Vagina (tissue), 2 donors: ENCODE measurements around the gene RNF10. TPM values are rescaled to one million over a fixed set of nuclear protein-coding genes. Genes with fewer than 3 reads are reported as not detected.

Experiments
- DNase-seq, 2 donors: peaks; one replicate each; pipeline ENCODE4 v3.0.0-alpha.2; 2017; ENCODE audit errors: extremely low spot score in 2 of 2
- H3K27ac ChIP-seq: fragments of 200-600 bp; sonication (generic); one replicate; pipeline ENCODE4 v1.5.1; 2019
- H3K27me3 ChIP-seq: fragments of 200-600 bp; sonication (generic); one replicate; pipeline ENCODE4 v1.5.1; 2019
- H3K36me3 ChIP-seq, 2 donors: fragments of 200-600 bp; sonication (generic); one replicate each; pipeline ENCODE4 v1.5.1; 2017 to 2019
- H3K4me1 ChIP-seq: fragments of 200-600 bp; sonication (generic); one replicate; pipeline ENCODE4 v1.5.1; 2019
- H3K4me3 ChIP-seq, 2 donors: fragments of 200-600 bp; sonication (generic); 1 replicate in 1 of 2; 2 replicates in 1 of 2; pipeline ENCODE4 v1.5.1; 2016 to 2019
- H3K9me3 ChIP-seq: fragments of 200-600 bp; sonication (generic); one replicate; pipeline ENCODE4 v1.5.1; 2019
- POLR2A ChIP-seq, 2 donors: fragments of 450-650 bp; IDR thresholded peaks; one replicate each; pipeline ENCODE4 v1.6.1; 2017; ENCODE audit warnings: antibody characterized with exemption in 2 of 2, mild to moderate bottlenecking in 2 of 2, moderate library complexity in 2 of 2
- POLR2AphosphoS5 ChIP-seq, 2 donors: sonication (generic); formaldehyde crosslinking; IDR thresholded peaks; one replicate each; pipeline ENCODE4 v1.9.0; 2017; ENCODE audit warnings: antibody characterized with exemption in 2 of 2, mild to moderate bottlenecking in 2 of 2, low read depth in 1 of 2; ENCODE audit not compliant: insufficient read depth in 1 of 2
- intact Hi-C: fragments of 100-400 bp; cut with DNase I; formaldehyde crosslinking; loops from one replicate; pipeline ENCODE4 v1.15.1; 2023
- total RNA-seq: library from RNA; depleted of rRNA; stranded (reverse); fragments of >200 nt; gene quantifications from one replicate; pipeline ENCODE4 v1.2.3, GENCODE V29; 2016
- TF ChIP-seq, protein P1 (sequence below), 3 experiments: fragments of 450-650 bp in 2 of 3; fragments of 200-600 bp in 1 of 3; sonication (generic) in 1 of 3; IDR thresholded peaks; one replicate each; pipeline ENCODE4 v1.5.1; 2017 to 2019; ENCODE audit warnings: antibody characterized with exemption in 3 of 3, mild to moderate bottlenecking in 2 of 3, moderate library complexity in 2 of 3

RNF10 gene
- total RNA-seq, 1 donor from 2014 or later, result 161 TPM

DNA sequence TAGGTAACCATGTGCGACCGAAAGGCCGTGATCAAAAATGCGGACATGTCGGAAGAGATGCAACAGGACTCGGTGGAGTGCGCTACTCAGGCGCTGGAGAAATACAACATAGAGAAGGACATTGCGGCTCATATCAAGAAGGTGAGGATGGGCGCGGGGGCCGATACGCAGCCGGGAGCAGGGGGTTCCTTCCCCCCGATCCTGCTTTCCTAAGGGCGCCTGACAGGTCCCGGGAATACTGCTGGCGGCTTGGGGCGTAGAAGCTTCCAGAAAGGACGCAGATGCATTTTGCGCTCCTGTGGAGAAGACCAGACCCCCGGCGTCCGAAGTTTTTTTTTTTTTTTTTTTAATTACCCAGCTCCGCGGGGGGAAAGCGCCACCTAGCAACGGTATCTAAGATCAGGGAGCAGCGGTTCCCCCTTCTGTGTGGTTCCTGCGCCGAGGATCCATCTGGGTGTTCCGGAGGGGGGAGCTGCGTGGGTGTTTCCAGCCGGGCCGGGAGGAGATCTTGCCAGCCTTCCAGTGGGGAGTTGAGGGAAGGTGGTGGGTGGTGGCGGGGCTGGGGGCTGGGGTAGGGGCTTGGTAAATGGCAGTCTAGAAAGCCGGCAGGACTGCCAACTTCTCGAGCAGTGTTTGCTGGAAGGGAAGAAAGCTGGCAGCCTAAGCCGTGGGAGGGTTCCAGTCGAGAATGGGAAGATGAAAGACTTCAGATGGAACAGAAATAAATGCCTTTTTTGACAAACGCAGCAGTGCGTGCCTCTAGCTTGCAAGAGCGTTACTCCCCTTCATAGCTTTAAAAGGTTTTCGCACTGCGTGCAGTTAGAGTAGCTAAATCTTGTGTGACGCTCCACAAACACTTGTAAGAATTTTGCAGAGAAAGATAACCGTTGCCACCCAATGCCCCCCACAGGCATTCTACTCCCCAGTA, 37.5 kb upstream of the RNF10 start:
- TF ChIP-seq POLR2AphosphoS5 (IDR thresholded peaks at IDR 0.05; ENCODE audit: insufficient read depth in 1 of 2, low read depth in 1 of 2), result peak in 1 of 2 donors; percentile 19
- TF ChIP-seq, protein P1, sequence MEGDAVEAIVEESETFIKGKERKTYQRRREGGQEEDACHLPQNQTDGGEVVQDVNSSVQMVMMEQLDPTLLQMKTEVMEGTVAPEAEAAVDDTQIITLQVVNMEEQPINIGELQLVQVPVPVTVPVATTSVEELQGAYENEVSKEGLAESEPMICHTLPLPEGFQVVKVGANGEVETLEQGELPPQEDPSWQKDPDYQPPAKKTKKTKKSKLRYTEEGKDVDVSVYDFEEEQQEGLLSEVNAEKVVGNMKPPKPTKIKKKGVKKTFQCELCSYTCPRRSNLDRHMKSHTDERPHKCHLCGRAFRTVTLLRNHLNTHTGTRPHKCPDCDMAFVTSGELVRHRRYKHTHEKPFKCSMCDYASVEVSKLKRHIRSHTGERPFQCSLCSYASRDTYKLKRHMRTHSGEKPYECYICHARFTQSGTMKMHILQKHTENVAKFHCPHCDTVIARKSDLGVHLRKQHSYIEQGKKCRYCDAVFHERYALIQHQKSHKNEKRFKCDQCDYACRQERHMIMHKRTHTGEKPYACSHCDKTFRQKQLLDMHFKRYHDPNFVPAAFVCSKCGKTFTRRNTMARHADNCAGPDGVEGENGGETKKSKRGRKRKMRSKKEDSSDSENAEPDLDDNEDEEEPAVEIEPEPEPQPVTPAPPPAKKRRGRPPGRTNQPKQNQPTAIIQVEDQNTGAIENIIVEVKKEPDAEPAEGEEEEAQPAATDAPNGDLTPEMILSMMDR (IDR thresholded peaks at IDR 0.05), result peak in 1 of 3 experiments; percentile 13
- no peak for TF ChIP-seq POLR2A (IDR thresholded peaks at IDR 0.05)
- peak in 1 of 2 donors; percentile 87 for DNase-seq
- peak overlapping the region; percentile 97 for H3K27ac ChIP-seq
- H3K9me3 ChIP-seq, result no peaks in the 10 kb centered on the region
- peak overlapping the region; percentile 98 to 99 for H3K4me3 ChIP-seq
- H3K36me3 ChIP-seq, result peaks cover 0 to 20% of the 10 kb centered on the region in 2 donors
- H3K4me1 ChIP-seq, result peaks cover 25% of the 10 kb centered on the region
- no peaks in the 10 kb centered on the region for H3K27me3 ChIP-seq
- intact Hi-C loops, result no loop called here

DNA sequence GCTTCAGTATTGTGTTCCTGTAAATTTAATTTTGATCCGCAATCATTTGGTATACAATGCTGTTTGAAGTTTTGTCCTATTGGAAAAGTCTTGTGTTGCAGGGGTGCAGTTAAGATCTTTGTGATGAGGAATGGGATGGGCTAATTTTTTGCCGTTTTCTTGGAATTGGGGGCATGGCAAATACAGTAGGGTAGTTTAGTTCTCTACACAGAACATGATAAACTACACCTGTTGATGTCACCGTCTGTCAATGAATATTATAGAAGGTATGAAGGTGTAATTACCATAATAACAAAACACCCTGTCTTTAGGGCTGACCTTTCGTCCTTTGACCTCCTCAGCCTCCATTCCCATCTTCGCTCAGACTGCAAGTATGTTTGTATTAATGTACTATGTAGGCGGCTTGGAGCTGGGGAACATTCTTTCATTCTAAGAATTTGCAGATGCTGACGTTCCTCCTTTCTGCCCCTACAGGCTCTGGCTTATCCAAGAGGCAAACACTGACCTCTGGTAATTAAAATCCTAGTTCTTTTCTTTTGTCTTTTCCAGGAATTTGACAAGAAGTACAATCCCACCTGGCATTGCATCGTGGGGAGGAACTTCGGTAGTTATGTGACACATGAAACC, 36.5 kb upstream of the RNF10 start:
- TF ChIP-seq, protein P1 (IDR thresholded peaks at IDR 0.05), result no peak
- TF ChIP-seq POLR2AphosphoS5 (IDR thresholded peaks at IDR 0.05; ENCODE audit: insufficient read depth in 1 of 2, low read depth in 1 of 2), result no peak
- TF ChIP-seq POLR2A (IDR thresholded peaks at IDR 0.05), result no peak

DNA sequence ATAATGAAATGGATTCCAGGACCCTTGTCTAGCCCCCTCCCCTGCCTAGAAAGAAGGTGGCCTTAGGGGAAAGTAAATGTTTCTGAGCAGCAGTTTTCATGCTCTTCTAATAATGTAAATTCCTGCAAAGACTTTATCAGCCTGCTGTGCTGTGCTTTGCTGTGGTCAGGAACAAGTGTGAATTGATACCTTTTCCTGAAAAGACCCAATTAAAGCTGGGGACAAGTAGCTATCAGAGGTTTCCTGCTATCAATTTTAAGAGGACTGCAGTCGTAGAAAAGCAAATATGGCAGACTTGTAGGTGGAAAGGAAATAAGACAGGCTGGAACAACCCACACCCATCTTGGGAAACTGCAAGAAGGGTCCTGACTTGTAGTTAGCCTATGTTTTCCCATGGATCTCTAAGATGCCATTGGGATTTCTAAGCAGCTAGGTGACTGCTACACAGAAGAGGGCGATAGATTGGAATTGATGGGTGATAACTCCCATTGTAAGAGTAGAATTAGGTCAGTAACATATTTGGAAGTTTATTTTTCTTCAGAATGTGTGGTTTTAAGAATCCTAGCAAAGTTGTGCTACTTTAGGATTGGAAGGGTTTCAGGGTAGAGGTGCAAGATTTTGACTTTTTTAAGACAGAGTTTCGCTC, 35.2 kb upstream of the RNF10 start:
- Histone ChIP-seq H3K27ac (no peak overlapping the region), H3K36me3 (peaks cover 0 to 31% of the 10 kb centered on the region in 2 donors), H3K4me3 (no peak overlapping the region), H3K27me3 (no peaks in the 10 kb centered on the region), H3K4me1 (peaks cover 25% of the 10 kb centered on the region), H3K9me3 (no peaks in the 10 kb centered on the region)
- intact Hi-C loops, result no loop called here
- no peak for TF ChIP-seq POLR2AphosphoS5 (IDR thresholded peaks at IDR 0.05; ENCODE audit: insufficient read depth in 1 of 2, low read depth in 1 of 2)
- TF ChIP-seq, protein P1 (IDR thresholded peaks at IDR 0.05), result no peak
- no peak for TF ChIP-seq POLR2A (IDR thresholded peaks at IDR 0.05)
- no peak for DNase-seq

More for the DNA sequence above, 36.5 kb upstream of the RNF10 start:
- Histone ChIP-seq H3K36me3 (peaks cover 0 to 20% of the 10 kb centered on the region in 2 donors), H3K27me3 (no peaks in the 10 kb centered on the region), H3K9me3 (no peaks in the 10 kb centered on the region), H3K4me1 (peaks cover 25% of the 10 kb centered on the region), H3K27ac (peak overlapping the region; percentile 97), H3K4me3 (peak overlapping the region; percentile 98 to 99)
- intact Hi-C loops, result no loop called here
- DNase-seq, result no peak

DNA sequence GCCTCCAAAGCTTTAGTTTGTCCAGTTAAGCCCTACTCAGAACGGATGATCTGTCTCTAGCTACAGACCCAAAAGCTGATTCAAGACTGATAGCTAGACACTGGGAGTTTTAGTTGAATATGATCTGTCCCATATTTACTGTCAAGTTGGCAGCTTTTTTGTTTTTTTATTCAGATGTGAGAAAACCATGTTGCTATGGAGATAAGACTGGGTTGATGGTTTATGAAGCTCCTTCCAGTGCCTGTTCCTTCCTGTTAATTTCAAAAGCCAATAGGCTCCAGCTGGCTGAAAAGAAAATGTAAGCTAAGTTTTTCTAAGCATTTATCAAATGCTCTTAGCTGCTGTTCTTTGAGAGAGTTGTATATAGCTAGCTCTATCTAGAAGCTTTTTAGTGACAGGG, 33.6 kb upstream of the RNF10 start:
- Histone ChIP-seq H3K36me3 (peaks cover 0 to 33% of the 10 kb centered on the region in 2 donors), H3K27ac (no peak overlapping the region)
- TF ChIP-seq, protein P1 (IDR thresholded peaks at IDR 0.05), result no peak
- TF ChIP-seq POLR2AphosphoS5 (IDR thresholded peaks at IDR 0.05; ENCODE audit: insufficient read depth in 1 of 2, low read depth in 1 of 2) (no peak), POLR2A (IDR thresholded peaks at IDR 0.05) (no peak)

More for the DNA sequence above, 33.6 kb upstream of the RNF10 start:
- no peaks in the 10 kb centered on the region for H3K27me3 ChIP-seq
- no peak for DNase-seq
- H3K4me3 ChIP-seq, result no peak overlapping the region
- H3K9me3 ChIP-seq, result no peaks in the 10 kb centered on the region
- intact Hi-C loops, result no loop called here
- H3K4me1 ChIP-seq, result peaks cover 13% of the 10 kb centered on the region
